Activated gamma-delta T cell treated with Interleukin-2 at 50 U/mL for 16 hours (primary cell): ENCODE measurements around the gene DNAJB6.

ENCODE experiments used
- DNase-seq: peaks from one replicate; pipeline ENCODE4 v3.0.0-alpha.2; 2020

DNAJB6 gene

GRCh38 chr7:157411580-157411979, 74.8 kb downstream of the DNAJB6 start:
- peak; percentile 26 for DNase-seq

GRCh38 chr7:157412021-157412443, 75.2 kb downstream of the DNAJB6 start:
- DNase-seq, result no peak

GRCh38 chr7:157412491-157413180, 75.8 kb downstream of the DNAJB6 start:
- DNase-seq, result no peak

GRCh38 chr7:157413881-157414701, 77.3 kb downstream of the DNAJB6 start:
- no peak for DNase-seq

- DNase-seq, result no peak
Observed at GRCh38 chr7:157414702-157415096, 77.9 kb downstream of the DNAJB6 start.

- DNase-seq, result no peak
Observed at GRCh38 chr7:157415486-157415885, 78.7 kb downstream of the DNAJB6 start.

- DNase-seq, result no peak
Observed at GRCh38 chr7:157416011-157416410, 79.2 kb downstream of the DNAJB6 start.

GRCh38 chr7:157418204-157419034, 81.6 kb downstream of the DNAJB6 start:
- DNase-seq, result no peak

GRCh38 chr7:157419035-157419293, 82.2 kb downstream of the DNAJB6 start:
- no peak for DNase-seq

- no peak for DNase-seq
Observed at GRCh38 chr7:157422279-157422678, 85.5 kb downstream of the DNAJB6 start.

- DNase-seq, result no peak
Observed at GRCh38 chr7:157423348-157423747, 86.5 kb downstream of the DNAJB6 start.

GRCh38 chr7:157423886-157424565, 87.2 kb downstream of the DNAJB6 start:
- DNase-seq, result no peak

- DNase-seq, result no peak
Observed at GRCh38 chr7:157425137-157425731, 88.4 kb downstream of the DNAJB6 start.

- DNase-seq, result no peak
Observed at GRCh38 chr7:157425761-157426160, 89.0 kb downstream of the DNAJB6 start.

GRCh38 chr7:157426463-157427301, 89.9 kb downstream of the DNAJB6 start:
- no peak for DNase-seq

GRCh38 chr7:157427811-157428553, 91.2 kb downstream of the DNAJB6 start:
- no peak for DNase-seq

GRCh38 chr7:157428554-157428945, 91.7 kb downstream of the DNAJB6 start:
- DNase-seq, result no peak

- DNase-seq, result no peak
Observed at GRCh38 chr7:157429001-157429679, 92.3 kb downstream of the DNAJB6 start.

- DNase-seq, result no peak
Observed at GRCh38 chr7:157429680-157430224, 92.9 kb downstream of the DNAJB6 start.

GRCh38 chr7:157430721-157431120, 93.9 kb downstream of the DNAJB6 start:
- peak; percentile 2 for DNase-seq
